H9 (cell line): ENCODE measurements around the gene GALNT7. TPM values are rescaled to one million over a fixed set of nuclear protein-coding genes. Genes with fewer than 3 reads are reported as not detected.

Experiments
- DNase-seq: peaks from one replicate; pipeline ENCODE4 v3.0.0-alpha.2; 2017
- H2AFZ ChIP-seq: one replicate; pipeline ENCODE4 v1.6.1; 2013; ENCODE audit warnings: mild to moderate bottlenecking, low read length, control low read depth, moderate library complexity
- H2AK5ac ChIP-seq: 2 replicates; pipeline ENCODE4 v1.6.1; 2013; ENCODE audit warnings: low read length, control low read depth, mixed read lengths; ENCODE audit not compliant: insufficient read length
- H2BK120ac ChIP-seq: one replicate; pipeline ENCODE4 v1.6.1; 2013; ENCODE audit warnings: low read depth, mild to moderate bottlenecking, low read length, control low read depth, inconsistent platforms; ENCODE audit not compliant: poor library complexity, severe bottlenecking
- H2BK12ac ChIP-seq: 2 replicates; pipeline ENCODE4 v1.6.1; 2013; ENCODE audit warnings: low read length, control low read depth, mixed read lengths, low read depth; ENCODE audit not compliant: insufficient read length
- H2BK15ac ChIP-seq: 2 replicates; pipeline ENCODE4 v1.6.1; 2013; ENCODE audit warnings: low read depth, low read length, control low read depth
- H2BK20ac ChIP-seq: one replicate; pipeline ENCODE4 v1.6.1; 2013; ENCODE audit warnings: low read depth, mild to moderate bottlenecking, low read length, control low read depth, inconsistent platforms; ENCODE audit not compliant: poor library complexity, severe bottlenecking
- H2BK5ac ChIP-seq: 2 replicates; pipeline ENCODE4 v1.6.1; 2013; ENCODE audit warnings: low read length, control low read depth, mixed read lengths; ENCODE audit not compliant: insufficient read length
- H3K14ac ChIP-seq: 2 replicates; pipeline ENCODE4 v1.6.1; 2013; ENCODE audit warnings: low read length, control low read depth; ENCODE audit not compliant: insufficient read depth
- H3K18ac ChIP-seq: 2 replicates; pipeline ENCODE4 v1.6.1; 2013; ENCODE audit warnings: low read depth, mild to moderate bottlenecking, mixed read lengths, low read length, control low read depth; ENCODE audit not compliant: insufficient read length
- H3K23ac ChIP-seq: 2 replicates; pipeline ENCODE4 v1.6.1; 2013; ENCODE audit warnings: low read length, control low read depth, mixed read lengths, low read depth; ENCODE audit not compliant: insufficient read length
- H3K23me2 ChIP-seq: 2 replicates; pipeline ENCODE4 v1.6.1; 2013; ENCODE audit warnings: low read depth, mild to moderate bottlenecking, mixed read lengths, low read length, control low read depth; ENCODE audit not compliant: insufficient read length, poor library complexity, severe bottlenecking
- H3K27ac ChIP-seq: 2 replicates; pipeline ENCODE4 v1.5.1; 2013; ENCODE audit warnings: low read length, control low read depth, mixed read lengths, low read depth; ENCODE audit not compliant: insufficient read length
- H3K27me3 ChIP-seq: 2 replicates; pipeline ENCODE4 v1.6.1; 2013; ENCODE audit warnings: low read length, control low read depth, inconsistent platforms; ENCODE audit not compliant: insufficient read depth
- H3K4ac ChIP-seq: 2 replicates; pipeline ENCODE4 v1.6.1; 2013; ENCODE audit warnings: low read depth, mild to moderate bottlenecking, control low read depth, inconsistent platforms, low read length, moderate library complexity
- H3K4me1 ChIP-seq: 2 replicates; pipeline ENCODE4 v1.6.1; 2013; ENCODE audit warnings: low read length, control low read depth, inconsistent platforms; ENCODE audit not compliant: insufficient read depth
- H3K4me2 ChIP-seq: 2 replicates; pipeline ENCODE4 v1.6.1; 2013; ENCODE audit warnings: low read length, control low read depth, mixed read lengths; ENCODE audit not compliant: insufficient read length, insufficient read depth
- H3K56ac ChIP-seq: 2 replicates; pipeline ENCODE4 v1.6.1; 2013; ENCODE audit warnings: low read depth, mild to moderate bottlenecking, mixed read lengths, low read length, control low read depth; ENCODE audit not compliant: insufficient read length
- H3K79me1 ChIP-seq: 2 replicates; pipeline ENCODE4 v1.6.1; 2013; ENCODE audit warnings: low read depth, mild to moderate bottlenecking, moderate library complexity, low read length, control low read depth, inconsistent platforms; ENCODE audit not compliant: insufficient read depth, poor library complexity, severe bottlenecking
- H3K79me2 ChIP-seq: 2 replicates; pipeline ENCODE4 v1.6.1; 2013; ENCODE audit warnings: low read length, control low read depth, inconsistent platforms; ENCODE audit not compliant: insufficient read depth
- H3K9ac ChIP-seq: 2 replicates; pipeline ENCODE4 v1.6.1; 2013; ENCODE audit warnings: low read length, control low read depth, mixed read lengths; ENCODE audit not compliant: insufficient read length; ENCODE audit errors: extremely low read depth
- H3K9me3 ChIP-seq: one replicate; pipeline ENCODE4 v1.6.1; 2013; ENCODE audit warnings: low read depth, low read length, inconsistent platforms; ENCODE audit not compliant: control insufficient read depth
- H3T11ph ChIP-seq: one replicate; pipeline ENCODE4 v1.6.1; 2013; ENCODE audit warnings: mild to moderate bottlenecking, low read length, control low read depth, inconsistent platforms
- H4K20me1 ChIP-seq: one replicate; pipeline ENCODE4 v1.6.1; 2013; ENCODE audit not compliant: control insufficient read depth, insufficient read length, insufficient read depth
- H4K5ac ChIP-seq: 2 replicates; pipeline ENCODE4 v1.6.1; 2013; ENCODE audit warnings: low read depth, mild to moderate bottlenecking, mixed read lengths, low read length, control low read depth; ENCODE audit not compliant: insufficient read length
- H4K8ac ChIP-seq: replicated peaks from 2 replicates; pipeline ENCODE4 v1.6.1; 2013; ENCODE audit warnings: low read length, control low read depth, mixed read lengths, low read depth; ENCODE audit not compliant: insufficient read length
- H4K91ac ChIP-seq: 2 replicates; pipeline ENCODE4 v1.6.1; 2013; ENCODE audit warnings: low read depth, mild to moderate bottlenecking, moderate library complexity, mixed read lengths, low read length, control low read depth; ENCODE audit not compliant: insufficient read length
- H3K27ac Mint-ChIP-seq, 3 experiments: 2 replicates in 2 of 3; 3 replicates in 1 of 3; pipeline ENCODE4 v1.8.0; 2020 to 2021; ENCODE audit warnings: mixed read lengths in 3 of 3, mild to moderate bottlenecking in 1 of 3, moderate library complexity in 1 of 3
- H3K27me3 Mint-ChIP-seq: 2 replicates; pipeline ENCODE4 v1.8.0; 2021; ENCODE audit warnings: low read depth, mild to moderate bottlenecking, moderate library complexity, mixed read lengths
- H3K36me3 Mint-ChIP-seq, 3 experiments: 2 replicates in 2 of 3; 3 replicates in 1 of 3; pipeline ENCODE4 v1.8.0; 2020 to 2021; ENCODE audit warnings: low read depth in 3 of 3, mixed read lengths in 3 of 3; ENCODE audit not compliant: insufficient read depth in 1 of 3
- H3K4me1 Mint-ChIP-seq, 2 experiments: 2 replicates each; pipeline ENCODE4 v1.8.0; 2020; ENCODE audit warnings: mixed read lengths in 2 of 2
- H3K4me3 Mint-ChIP-seq, 2 experiments: 2 replicates in 1 of 2; 3 replicates in 1 of 2; pipeline ENCODE4 v1.8.0; 2020 to 2021; ENCODE audit warnings: mild to moderate bottlenecking in 2 of 2, mixed read lengths in 2 of 2, moderate library complexity in 1 of 2
- H3K9me3 Mint-ChIP-seq, 2 experiments: 2 replicates in 1 of 2; 3 replicates in 1 of 2; pipeline ENCODE4 v1.8.0; 2020; ENCODE audit warnings: mild to moderate bottlenecking in 2 of 2, mixed read lengths in 2 of 2, moderate library complexity in 1 of 2
- CTCF ChIP-seq: fragments of 200-600 bp; sonication (generic); conservative IDR thresholded peaks from 3 replicates; pipeline ENCODE4 v1.8.0; 2021; ENCODE audit warnings: antibody characterized with exemption, mild to moderate bottlenecking
- WGBS: extraction: QIAGEN DNeasy Blood & Tissue Kit; methylation state at CpG from one replicate; pipeline ENCODE4 v1.1.7; 2013; ENCODE audit warnings: missing lambda C conversion rate, low lambda C conversion rate, mixed read lengths; ENCODE audit not compliant: insufficient read length; ENCODE audit errors: extremely low coverage; 5-methylcytosine and 5-hydroxymethylcytosine counted together
- total RNA-seq: library from RNA; stranded (reverse); gene quantifications from 2 replicates; pipeline ENCODE4 v1.2.1, GENCODE V29; 2021

GALNT7 gene
- total RNA-seq, 1 experiment from 2014 or later = 57.3 TPM

GRCh38 chr4:173325007-173325736 lies 156.6 kb downstream of the GALNT7 start:
- DNase-seq = no peak
- Histone ChIP-seq H3K4me2 (no peak overlapping the region), H3K9ac (no peak overlapping the region), H4K8ac (no peak overlapping the region), H2BK15ac (no peak overlapping the region), H4K5ac (no peak overlapping the region), H4K91ac (no peak overlapping the region), H4K20me1 (no peaks in the 10 kb centered on the region), H3K4ac (no peak overlapping the region), H2BK5ac (no peak overlapping the region), H3K27me3 (no peaks in the 10 kb centered on the region), H3K79me1 (no peaks in the 10 kb centered on the region), H3T11ph (no peak overlapping the region), H3K27ac (no peak overlapping the region), H3K9me3 (no peaks in the 10 kb centered on the region), H3K23ac (no peak overlapping the region), H3K56ac (no peak overlapping the region), H2BK120ac (no peak overlapping the region), H2BK12ac (no peak overlapping the region), H3K79me2 (no peaks in the 10 kb centered on the region), H3K23me2 (no peaks in the 10 kb centered on the region), H3K18ac (no peak overlapping the region), H3K14ac (no peak overlapping the region), H2BK20ac (no peak overlapping the region), H2AFZ (no peak overlapping the region), H3K4me1 (no peaks in the 10 kb centered on the region), H2AK5ac (no peak overlapping the region)
- Mint-ChIP-seq H3K36me3 (peaks cover 10 to 53% (median 38%) of the 10 kb centered on the region in 3 experiments; a peak in 6 of 7 replicates), H3K9me3 (no peaks in the 10 kb centered on the region), H3K27me3 (no peaks in the 10 kb centered on the region), H3K4me1 (peaks cover 0 to 3% of the 10 kb centered on the region in 2 experiments; a peak in 2 of 4 replicates), H3K27ac (peak overlapping the region in 2 of 3 experiments; percentile 35 to 72; a peak in 3 of 7 replicates), H3K4me3 (no peak overlapping the region)
- WGBS = no CpG with 5 or more reads among the region's 5 CpGs
- TF ChIP-seq CTCF = no peak
